GM19023 (cell line): ENCODE measurements around the gene ARL5C.
"Not testable (repeated sequence)": the region's sequence is repeated elsewhere in the genome, so short reads cannot be mapped to it uniquely, and the experiment has no call there.

Source experiments
- ATAC-seq: cut with Tn5 transposase; IDR thresholded peaks from one replicate; pipeline ENCODE4 v1.9.1; 2021; ENCODE audit warnings: mild to moderate bottlenecking, moderate library complexity; ENCODE audit not compliant: unreplicated experiment

The ARL5C gene

DNA sequence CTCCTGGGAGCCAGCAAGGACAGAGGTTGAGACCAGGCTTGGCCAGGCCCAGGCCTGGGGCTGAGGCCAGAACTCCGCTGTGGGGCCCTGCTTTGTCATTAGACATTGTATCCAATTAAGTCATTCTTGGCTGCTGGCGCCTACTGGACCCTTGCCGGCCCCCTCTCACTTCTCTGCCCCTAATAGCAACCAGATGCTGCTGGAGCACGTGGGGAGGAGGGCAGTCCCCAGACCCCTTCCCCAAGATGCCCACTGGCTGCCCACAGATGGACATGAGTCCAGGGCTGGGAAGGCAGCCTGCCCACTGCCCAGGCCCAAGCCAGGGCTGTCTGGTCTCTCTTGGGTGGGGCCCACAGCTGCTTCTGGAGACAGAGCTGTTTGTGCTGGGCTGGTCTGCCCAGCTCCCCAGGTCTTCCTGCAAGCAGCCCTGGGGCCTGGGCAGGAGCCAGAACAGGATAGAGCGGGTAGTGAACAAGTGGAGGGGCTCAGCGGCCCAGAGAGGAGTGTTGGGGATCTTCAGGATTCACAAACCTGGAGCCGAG, 22.3 kb downstream of the ARL5C start:
- ATAC-seq, result no peak

DNA sequence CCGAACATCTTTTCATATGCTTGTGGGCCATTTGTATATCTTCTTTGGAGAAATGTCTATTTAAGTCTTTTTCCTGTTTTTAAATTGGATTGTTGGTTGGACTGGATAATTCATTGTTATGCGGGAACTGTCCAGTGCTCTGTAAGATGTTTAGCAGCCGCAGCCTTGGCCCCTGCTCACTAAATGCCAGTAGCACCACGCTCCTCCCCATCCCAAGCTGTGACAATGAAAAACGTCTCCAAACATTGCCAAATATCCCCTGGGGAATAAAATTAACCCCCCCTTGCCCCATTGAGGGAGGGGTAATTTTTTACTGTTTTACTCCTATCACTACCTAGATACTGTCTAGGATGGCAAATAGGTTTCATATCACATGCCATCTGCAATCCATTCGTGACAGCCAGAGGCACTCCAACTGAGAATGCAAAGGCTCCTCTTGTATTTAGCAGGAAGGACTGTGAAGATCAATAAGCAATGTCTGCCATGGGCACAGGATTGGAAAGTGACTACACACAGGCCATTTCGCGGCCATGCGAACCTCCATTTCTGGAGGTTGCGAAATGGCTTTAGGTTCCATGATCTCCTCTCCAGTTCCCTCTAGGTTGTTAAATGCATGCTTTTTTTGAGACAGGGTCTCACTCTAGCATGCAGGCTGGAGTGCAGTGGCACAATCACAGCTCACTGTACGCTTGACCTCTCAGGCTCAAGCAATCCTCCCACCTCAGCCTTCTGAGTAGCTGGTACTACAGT, 23.9 kb downstream of the ARL5C start:
- no peak for ATAC-seq

DNA sequence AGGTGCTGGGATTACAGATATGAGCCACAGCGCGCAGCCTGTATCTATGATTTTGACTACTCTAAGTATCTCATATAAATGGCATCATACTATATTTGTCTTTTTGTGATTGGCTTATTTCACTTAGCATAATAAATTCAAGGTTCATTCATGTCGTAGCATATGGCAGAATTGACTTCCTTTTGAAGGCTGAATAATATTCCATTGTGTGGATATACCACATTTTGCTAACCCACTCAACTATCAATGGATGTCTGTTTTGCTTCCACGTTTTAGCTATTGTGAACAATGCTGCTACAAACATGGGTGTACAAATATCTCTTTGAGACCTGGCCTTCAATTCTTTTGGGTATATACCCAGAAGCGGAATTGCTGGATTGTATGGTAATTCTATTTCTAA, 24.7 kb downstream of the ARL5C start:
- no peak for ATAC-seq

DNA sequence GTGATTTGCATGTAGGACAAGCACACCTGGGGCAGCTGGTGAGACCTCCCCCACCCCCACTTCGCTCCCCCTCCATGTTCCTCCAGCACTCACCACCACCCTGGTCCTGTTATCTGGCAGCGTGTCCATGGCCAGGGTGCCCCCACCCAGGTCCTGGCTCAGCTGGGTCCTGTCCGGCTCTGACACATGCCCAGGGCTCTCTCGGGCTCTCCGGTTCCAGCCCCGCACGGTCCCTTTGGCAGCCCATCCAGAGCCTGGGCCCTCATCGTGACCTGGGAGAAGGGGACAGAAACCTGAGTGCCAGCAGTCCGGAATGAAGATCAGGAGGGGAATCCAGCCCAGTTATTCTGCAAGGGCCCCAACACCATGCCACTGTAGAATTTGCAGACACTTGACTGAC, 26.4 kb downstream of the ARL5C start:
- ATAC-seq, result no peak

DNA sequence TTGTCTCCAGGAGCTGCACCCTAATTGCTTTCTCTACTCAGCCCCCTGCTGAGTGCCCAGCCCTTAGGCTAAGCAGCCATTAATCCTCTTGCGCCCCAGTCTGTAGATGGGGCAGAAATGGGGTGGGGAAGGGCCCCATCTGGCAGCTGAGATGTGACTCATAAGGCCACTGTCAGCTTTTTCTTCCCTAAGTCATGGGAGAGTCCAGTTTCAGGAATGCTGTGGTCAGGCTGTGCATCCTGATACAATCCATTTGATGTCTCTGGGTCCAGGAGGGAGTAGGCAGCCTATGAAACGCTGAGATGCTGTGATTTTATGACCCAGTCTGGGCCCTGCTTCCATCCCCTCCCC, 26.8 kb downstream of the ARL5C start:
- ATAC-seq, result no peak

DNA sequence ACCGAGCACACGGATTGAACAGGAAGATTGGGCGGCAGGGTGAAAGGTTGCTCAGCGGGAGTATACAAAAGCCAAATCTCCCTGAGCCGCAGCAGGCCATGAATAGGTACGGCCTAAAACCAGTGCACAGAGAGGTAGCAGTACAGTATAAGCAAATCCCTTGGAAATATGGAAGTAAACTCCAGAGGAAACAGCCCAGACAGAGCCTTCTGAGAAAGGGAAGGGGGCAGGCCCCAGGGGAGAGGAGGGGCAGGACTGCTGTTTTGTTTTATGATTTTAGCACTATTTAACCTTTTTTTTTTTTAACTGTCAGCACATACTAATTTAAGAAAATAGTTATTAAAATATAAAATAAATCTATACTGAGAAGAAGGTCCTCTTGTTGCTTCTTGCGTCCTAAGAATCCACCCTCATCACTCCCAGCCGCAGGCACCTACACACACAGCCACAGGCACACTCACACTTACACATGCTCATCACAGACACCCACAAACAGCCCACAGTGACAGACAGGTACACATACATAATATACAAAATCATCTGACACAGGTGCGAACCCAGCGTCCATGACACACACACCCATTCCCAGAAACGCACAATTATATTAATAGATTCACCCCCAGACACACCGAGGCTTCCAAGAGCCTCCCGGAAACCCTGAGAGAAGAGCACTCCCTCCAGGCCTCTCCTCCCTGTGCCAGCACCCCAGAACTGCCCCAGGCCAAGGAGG, 27.4 kb downstream of the ARL5C start:
- ATAC-seq, result no peak

DNA sequence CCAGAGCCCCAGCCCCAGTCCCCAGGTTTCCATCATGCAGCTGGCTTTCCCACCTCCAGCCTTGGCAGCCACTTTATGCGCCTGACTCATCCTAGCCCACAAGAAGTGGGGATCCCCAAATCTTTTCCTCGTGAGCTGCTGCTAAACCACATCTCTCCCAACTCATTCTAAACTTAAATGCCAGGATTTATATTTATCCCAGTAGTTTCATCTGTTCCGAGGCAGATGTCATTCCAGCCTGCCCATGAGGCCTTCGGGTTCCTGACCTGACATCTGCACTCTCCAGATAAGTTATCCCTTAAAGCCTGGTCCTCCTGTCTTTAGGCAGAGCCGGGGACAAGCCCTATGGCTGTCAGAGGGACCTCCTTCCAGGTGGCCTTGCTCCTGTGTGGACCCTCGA, 31.1 kb downstream of the ARL5C start:
- ATAC-seq, result no peak

DNA sequence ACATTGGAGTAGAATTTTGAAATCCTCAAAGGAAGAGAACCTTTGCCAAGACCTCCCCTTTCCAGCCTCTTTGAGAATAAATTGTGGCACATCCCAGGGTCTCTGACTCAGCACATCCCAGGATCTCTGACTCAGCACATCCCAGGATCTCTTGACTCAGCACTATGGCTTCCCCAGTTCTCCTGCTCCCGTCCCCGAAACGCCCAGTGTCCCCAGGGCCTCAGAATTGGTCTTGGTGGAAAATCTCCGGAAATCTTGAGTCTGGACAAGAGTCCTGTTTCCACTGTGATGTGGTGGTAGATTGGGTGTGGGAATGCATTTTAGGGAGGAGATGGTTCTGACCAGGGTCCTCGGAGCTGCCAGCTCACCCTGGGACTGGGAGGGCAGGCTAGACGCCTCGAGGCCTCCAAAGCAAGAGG, 33.8 kb downstream of the ARL5C start:
- no peak for ATAC-seq

DNA sequence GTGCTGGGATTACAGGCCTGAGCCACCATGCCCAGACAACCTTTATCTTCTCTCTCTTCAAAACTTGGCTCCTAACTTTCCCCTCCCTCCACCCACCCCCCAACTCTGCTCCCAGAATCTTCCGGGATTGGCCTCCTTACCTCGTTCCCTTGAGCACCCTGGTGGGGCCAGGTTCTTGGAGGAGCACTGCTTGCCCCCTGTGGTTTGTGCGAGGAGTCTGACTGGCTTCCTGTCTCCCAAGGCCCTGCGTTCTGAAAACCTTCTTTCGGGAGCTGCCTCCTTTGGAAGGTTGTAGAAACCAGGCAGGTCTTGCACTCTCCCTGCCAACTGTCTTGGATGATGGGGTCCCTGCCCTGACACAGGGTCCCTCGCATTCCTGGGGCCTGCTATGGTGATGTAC, 34.3 kb downstream of the ARL5C start:
- no peak for ATAC-seq

DNA sequence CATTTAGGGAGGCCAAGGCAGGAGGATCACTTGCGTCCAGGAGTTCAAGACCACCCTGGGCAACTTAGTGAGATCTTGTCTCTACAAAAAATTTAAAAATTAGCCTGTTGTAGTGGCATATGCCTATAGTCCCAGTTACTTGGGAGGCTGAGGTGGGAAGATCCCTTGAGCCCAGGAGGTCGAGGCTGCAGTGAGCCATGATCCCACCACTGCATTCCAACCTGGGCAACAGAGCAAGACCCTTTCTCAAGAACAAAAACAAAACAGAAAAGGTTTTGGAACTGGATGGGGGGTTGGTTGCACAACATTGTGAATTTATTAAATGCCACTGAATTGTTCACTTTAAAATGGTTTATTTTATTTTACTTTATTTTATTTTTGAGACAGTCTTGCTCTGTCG, 35.8 kb downstream of the ARL5C start:
- ATAC-seq, result no peak

DNA sequence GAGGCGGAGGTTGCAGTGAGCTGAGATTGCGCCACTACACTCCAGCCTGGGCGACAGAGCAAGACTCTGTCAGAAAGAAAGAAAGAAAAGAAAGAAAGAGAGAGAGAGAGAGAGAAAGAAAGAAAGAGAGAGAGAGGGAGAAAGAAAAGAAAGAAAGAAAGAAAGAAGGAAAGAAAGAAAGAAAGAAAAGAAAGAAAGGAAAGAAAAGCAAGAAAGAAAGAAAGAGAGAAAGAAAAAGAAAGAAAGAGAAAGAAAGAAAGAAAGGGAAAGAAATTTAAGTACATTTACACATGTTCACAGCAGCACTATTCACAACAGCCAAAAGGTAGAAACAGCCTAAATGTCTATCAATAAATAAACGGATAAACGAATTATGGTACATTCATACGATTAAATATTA, 36.4 kb downstream of the ARL5C start:
- ATAC-seq, result not testable (repeated sequence)

DNA sequence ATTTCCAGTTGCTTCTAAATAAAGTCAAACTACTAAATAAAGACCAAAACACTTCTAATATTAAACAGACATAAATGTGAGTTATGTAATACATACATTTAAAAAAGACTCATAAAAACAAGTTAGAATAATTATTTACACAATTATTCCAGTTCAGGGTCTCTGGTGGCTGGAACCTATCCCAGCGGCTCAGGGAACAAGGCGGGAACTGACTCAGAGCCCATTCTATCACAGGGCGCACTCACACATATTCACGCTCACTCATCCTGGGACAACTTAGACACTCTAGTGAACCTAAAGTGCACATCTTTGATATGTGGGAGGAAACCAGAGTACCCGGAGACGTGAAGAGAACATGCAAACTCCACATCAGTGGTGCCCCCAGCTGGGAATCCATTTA, 39.5 kb downstream of the ARL5C start:
- ATAC-seq, result no peak

DNA sequence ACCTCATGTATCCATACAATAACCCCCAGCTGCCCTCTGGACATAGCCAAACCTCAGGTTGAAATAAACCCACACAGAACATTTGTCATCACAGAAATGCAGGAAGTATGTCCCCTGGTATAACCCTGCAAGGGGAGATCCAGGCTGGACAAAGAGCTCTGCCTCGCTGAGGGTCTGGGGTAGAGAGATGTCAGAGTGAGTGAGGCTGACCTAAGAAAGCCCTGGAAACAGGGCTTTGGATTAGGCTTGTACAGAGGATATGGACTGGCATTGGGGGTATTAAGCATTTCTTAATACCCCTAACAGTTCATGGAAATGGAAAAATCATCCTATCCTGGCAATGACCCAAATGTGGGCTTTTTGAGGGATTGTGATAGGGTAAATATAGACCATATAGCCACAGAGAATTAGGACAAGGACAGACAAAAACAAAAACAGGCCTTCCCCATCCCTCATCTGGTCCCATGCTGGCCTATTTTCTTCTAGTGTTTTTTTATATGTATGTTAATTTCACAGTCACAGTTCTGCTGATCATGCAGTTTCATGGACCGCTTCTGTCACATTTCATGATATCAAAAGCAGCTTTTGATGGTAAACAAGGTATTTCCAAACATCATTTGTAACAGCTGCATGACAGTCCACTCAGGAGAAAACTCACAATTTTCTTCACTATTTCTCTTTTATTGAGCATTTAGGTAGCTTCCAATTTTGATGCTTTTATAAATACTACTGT, 40.7 kb downstream of the ARL5C start:
- ATAC-seq, result no peak

DNA sequence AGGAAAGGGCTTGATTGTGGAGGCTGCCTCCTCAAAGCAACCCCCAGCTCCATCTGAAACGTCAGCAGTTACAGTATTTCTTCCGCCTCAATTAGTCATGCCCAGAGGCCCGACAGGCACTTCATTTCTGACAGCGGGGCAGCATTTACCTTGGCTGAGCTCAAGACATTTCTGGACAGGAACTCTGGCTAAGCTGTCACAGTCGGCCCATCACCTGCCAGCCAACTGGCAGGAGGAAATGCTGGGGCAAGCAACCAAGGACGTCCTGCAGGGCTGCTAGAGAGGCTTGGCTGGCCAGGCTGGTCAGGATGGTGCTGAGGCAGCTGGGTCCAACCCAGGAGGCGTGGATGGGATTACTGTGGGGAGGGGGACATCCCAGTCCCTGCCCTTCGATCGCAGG, 42.3 kb downstream of the ARL5C start:
- no peak for ATAC-seq

DNA sequence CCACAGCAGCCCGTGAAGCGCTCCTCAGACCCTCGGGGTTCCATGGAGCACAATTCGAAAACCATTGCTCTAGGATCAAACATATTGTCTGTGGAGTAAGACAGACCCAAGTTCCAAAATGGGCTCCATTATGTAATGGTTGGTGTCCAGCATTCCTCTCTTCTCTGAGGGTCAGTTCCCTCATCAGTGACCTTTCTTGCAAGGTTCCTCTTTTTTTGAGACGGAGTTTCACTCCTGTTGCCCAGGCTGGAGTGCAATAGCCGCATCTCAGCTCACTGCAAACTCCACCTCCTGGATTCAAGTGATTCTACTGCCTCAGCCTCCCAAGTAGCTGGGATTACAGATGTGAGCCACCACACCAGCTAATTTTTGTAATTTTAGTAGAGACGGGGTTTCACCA, 43.0 kb downstream of the ARL5C start:
- no peak for ATAC-seq

DNA sequence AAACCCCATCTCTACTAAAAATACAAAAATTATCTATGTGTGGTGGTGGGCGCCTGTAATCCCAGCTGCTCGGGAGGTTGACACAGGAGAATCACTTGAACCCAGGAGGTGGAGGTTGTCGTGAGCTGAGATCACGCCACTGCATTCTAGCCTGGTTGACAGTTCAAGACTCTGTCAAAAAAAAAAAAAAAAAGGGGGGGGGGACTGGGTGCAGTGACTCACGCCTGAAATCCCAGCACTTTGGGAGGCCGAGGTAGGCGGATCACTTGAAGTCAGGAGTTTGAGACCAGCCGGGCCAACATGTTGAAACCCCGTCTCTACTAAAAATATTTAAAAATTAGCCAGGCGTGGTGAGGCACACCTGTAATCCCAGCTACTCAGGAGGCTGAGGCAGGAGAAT, 44.0 kb downstream of the ARL5C start:
- ATAC-seq, result not testable (repeated sequence)

DNA sequence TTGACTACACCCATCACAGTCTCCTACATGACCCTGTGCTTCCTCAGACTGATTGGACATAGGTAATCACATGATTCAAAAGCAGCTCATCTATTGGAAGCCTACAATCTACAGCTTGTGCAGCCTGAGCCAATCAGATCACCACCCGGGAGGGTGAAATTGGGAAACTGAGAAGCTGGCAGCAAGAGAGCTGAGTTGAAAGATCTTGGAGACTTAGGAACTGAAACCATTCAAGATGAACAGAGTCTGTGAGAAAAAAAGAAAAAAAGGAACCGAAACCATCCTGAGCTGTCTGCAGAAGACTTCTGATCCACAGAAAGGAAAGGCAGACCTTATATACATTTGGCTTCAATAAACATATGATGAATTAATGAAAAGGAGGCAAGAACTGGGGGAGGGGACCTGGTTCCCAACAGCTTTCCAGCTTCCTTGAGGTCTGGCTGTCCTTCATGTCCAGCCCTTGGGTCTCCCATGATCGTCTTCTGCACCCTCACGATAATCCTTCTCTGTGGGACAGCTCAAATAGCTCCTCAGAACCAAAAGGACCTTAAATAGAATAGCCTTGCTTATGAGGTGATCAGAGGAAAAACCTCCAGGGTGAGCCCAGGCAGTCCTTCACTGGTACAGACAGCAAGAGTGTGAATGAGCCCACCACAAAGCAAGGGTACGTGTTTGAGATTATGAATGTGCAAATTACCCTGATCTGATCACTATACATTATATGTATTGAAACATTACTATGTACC, 47.1 kb downstream of the ARL5C start:
- no peak for ATAC-seq

DNA sequence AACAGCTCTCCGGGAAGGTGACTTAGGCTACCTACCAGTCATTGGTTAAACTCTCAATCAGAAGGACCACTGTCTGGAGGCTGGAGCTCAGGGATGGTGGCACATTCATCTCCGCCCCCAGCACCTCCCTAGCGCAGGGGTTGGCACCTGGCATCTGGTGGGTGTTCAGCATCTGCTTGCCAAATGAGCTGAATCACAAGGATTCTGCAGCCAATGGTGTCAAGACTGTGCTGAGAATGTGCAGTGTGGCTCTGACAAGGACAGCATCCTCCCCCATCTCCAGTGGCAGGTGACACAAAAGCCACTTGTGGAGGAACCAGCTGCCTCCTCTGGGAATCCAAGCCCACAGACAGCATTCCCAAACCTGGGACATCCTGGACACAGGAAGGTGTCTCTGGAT, 49.7 kb downstream of the ARL5C start:
- ATAC-seq, result no peak

DNA sequence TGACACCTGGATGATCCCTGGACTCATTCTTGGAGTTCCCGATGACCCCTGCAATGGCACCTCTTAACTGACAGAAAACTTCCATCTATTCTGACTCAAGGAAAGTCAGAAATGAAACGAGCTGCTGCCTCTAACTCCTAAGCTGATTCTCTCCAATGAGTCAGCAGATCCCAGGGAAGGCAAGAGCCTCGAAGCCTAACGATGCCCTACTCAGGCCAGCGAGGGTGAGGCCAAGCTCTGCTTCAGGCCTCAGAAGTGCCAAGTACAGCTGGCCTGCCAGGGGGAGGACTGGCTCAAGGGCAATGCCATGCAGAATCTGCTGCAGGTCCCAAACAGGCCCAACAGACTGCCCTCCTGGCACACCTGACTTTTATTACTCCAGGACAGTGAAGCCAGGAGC, 50.8 kb downstream of the ARL5C start:
- ATAC-seq, result no peak

DNA sequence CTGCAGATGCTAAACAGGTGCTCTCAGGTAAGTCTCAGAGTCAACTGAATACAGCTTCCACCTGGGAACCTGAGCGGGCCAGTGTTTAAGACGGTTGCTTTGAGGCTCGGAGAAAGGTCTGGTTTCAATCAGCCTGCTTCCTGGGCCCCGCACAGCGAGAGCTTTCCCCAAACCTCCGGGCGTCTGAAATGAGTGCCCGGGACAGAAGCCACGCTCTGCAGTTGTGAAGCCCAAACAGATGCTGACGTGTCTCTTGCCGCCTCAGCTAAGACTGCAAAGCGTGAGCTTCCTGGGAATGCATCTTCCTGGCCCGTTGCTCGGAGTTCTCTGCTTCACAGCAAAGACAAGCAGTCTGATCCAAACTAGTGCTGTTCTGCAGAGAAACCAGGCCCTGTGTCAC, 51.2 kb downstream of the ARL5C start:
- no peak for ATAC-seq

DNA sequence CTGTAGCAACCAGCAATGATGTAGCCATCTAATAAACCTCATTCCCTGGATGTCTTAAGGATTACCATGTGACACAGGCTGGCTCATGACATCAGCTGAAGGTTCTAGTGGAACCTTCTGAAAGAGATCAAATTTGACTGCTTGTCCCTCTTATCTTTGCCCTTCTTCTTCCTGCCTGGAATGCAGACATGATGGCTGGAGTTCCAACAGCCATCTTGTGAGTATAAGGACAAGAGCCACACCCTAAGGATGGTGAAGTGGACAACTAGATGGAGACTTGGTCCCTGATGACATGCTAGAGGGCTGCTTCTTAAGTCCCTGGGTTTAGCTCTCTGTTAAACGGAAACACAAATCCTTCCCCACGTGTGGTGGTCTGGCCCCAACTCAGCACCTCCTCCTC, 52.1 kb downstream of the ARL5C start:
- no peak for ATAC-seq
